T-helper 1 cell treated with Interleukin-12 subunit alpha and Interleukin-12 subunit beta and Interleukin-4 antibody, amounts not matched to agents 30 ng/mL and 1 ng/mL, for 36 hours (primary cell): ENCODE data around the gene HACL1. TPM values are rescaled to one million over a fixed set of nuclear protein-coding genes. Genes with fewer than 3 reads are reported as not detected.
"Not testable (repeated sequence)": the region's sequence is repeated elsewhere in the genome, so short reads cannot be mapped to it uniquely, and the experiment has no call there.

Experiments
- intact Hi-C: fragments of 100-400 bp; cut with micrococcal nuclease; formaldehyde crosslinking; loops from one replicate; pipeline ENCODE4 v1.15.1; 2024
- total RNA-seq: library from RNA; stranded (reverse); gene quantifications from 2 replicates; pipeline ENCODE4 v1.2.3, GENCODE V29; 2022

The HACL1 gene
- total RNA-seq, 1 donor from 2014 or later, result 20.6 TPM

GRCh38 chr3:15630646-15631350 lies 29.4 kb upstream of the HACL1 start:
- intact Hi-C loops, result loop anchor here (1.0 to 5.0 kb wide), 13 partner anchors 16 to 617 kb away; partner anchors contain the start of genes BTD and HACL1

DNA sequence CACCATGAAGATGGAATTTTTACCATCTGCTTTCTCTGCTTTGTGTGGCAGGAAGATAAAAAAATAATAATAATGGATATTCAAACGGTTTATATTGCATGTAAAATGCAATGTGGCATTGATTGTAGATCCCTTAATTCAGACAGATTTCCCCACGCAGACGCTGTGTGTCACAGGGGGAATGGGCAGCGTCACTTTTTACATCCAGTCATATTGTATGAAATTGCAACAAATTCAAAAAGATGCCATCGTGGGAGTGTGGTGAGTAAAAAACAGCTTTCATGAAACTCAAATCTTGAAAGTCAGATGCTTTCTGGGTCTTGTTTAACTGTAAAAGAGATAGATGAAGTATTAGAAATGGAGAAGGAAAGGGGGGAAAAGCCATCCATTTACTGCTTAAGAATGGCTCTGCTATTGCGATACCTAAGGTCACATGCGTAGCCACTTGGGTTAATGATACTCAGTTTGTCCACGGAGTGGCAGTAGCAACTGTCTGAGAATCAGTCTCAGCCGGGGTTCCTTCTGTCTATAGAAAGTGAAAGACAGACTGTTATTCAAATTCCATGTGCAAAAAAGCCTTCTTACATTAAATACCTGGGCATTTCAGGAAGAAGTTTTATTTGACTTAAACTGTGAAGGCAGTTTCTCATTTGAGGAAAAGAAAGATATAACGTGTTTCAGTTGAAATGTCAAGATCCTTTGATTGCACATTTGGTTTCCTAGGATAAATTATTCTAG lies 28.7 kb upstream of the HACL1 start:
- intact Hi-C loops, result loop anchor here (1.0 to 5.0 kb wide), 13 partner anchors 17 to 617 kb away; partner anchors contain the start of genes BTD and HACL1

- intact Hi-C loops, result no loop called here
Measured at GRCh38 chr3:15628967-15629366, 27.6 kb upstream of the HACL1 start.

- intact Hi-C loops, result no loop called here
Measured at GRCh38 chr3:15623535-15624440, 22.4 kb upstream of the HACL1 start.

- intact Hi-C loops, result not testable (repeated sequence)
Measured at GRCh38 chr3:15619659-15620464, 18.5 kb upstream of the HACL1 start.

GRCh38 chr3:15616053-15616452 lies 14.7 kb upstream of the HACL1 start:
- intact Hi-C loops, result no loop called here

DNA sequence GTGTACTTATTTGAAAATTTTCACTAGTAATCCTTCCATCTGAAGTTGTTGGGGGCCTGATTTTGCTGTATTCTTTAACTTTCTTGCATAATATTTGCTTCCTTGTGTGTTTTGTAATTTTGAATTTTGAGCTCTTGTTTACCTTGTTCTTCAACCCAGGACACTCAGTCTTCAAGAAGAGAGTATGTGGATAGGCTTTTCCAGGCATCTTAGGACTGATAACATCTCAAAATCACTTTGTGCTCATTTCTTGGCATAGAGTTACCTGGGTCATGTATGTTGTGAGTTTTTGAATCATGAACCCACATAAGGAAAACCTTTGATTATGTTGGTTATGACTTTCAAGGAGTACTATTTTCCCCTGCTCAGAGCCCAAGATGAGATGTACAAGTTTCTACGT lies 13.6 kb upstream of the HACL1 start:
- intact Hi-C loops, result no loop called here

DNA sequence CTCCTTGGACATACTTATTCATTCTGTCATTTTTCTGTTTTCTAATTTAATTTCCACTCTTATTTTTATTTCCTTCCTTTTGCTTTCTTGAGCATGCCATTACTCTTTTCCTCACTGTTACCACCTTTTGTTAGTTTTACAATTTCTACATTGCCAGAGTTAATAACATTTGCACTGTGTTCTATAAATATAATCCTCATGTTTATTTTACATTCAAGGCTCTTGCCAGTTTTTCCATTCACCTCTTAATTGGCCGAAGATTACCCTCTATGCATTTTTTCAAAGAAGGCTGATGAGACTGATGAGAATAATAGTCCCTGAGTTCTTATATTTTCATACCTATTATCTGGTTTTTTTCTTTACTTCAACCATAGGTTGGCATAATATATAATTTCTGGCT lies 10.6 kb upstream of the HACL1 start:
- intact Hi-C loops, result no loop called here

GRCh38 chr3:15611018-15611417 lies 9.6 kb upstream of the HACL1 start:
- intact Hi-C loops, result no loop called here

- intact Hi-C loops, result no loop called here
Measured at GRCh38 chr3:15610082-15610759, 8.9 kb upstream of the HACL1 start.

- intact Hi-C loops, result no loop called here
Measured at GRCh38 chr3:15606434-15606891, 5.1 kb upstream of the HACL1 start.

GRCh38 chr3:15604584-15604983 lies 3.2 kb upstream of the HACL1 start:
- intact Hi-C loops, result loop anchor here (5.0 kb wide), 1 partner anchor 908 kb away; the partner anchor contains the start of gene RFTN1

DNA sequence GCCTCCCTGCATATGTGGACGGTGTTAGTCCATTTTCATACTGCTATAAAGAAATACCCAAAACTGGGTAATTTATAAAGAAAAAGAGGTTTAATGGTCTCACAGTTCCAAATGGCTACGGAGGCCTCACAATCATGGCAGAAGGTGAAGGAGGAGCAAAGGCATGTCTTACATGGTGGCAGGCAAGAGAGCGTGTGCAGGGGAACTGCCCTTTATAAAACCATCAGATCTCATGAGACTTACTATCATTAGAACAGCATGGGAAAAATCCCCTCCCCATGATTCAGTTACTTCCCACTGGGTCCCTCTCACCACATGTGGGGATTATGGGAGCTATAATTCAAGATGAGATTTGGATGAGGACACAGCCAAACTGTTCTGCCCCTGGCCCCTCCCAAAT lies 1.4 kb upstream of the HACL1 start:
- intact Hi-C loops, result loop anchor here (1.0 to 5.0 kb wide), 2 partner anchors 909 to 952 kb away; partner anchors contain the start of genes CCDC174 and RFTN1

- intact Hi-C loops, result loop anchor here (1.0 to 5.0 kb wide), 2 partner anchors 910 to 951 kb away; partner anchors contain the start of genes CCDC174 and RFTN1
Measured at GRCh38 chr3:15602146-15602536, 772 bp upstream of the HACL1 start.

DNA sequence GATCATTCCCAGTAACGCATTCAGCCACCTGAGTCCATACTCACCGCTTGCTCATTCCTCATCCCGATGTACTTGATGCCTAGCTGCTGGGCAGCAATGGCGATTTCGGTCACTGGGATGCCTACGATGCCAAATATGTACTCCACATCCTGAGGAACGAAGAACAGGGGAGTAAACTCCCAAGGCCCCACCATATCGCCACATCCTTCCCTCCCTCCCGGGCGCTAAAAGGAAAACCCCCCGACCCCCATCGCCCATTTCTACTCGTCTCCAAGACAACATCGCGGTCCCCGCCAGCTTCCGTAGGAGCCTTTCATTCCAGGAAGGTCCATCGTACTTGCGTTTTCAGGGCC lies 347 bp downstream of the HACL1 start:
- intact Hi-C loops, result loop anchor here (1.0 to 5.0 kb wide), 19 partner anchors 29 to 911 kb away; partner anchors contain the start of genes CAPN7, EAF1, METTL6 and MRPS25

GRCh38 chr3:15595955-15596354 lies 5.4 kb downstream of the HACL1 start:
- intact Hi-C loops, result no loop called here

GRCh38 chr3:15592968-15593367 lies 8.4 kb downstream of the HACL1 start:
- intact Hi-C loops, result no loop called here

- intact Hi-C loops, result no loop called here
Measured at GRCh38 chr3:15591928-15592327, 9.4 kb downstream of the HACL1 start.

DNA sequence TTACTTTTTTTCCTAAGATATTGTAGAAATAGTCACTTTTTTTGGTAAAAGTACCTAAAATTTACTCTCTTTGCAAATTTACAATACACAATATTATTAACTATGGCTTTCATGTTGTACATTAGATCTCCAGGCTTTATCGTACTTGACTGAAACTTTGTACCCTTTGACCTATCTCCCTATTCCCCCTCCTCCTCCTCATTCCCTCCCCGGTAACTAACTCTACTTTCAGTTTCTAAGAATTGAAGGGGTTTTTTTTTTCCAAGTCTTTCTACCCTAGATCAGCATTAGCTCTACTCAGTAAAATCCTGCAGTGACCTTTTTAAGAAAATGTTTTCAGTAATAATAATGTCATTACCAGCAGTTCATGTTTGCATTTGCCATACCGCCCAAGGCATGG lies 10.1 kb downstream of the HACL1 start:
- intact Hi-C loops, result no loop called here
